ENCODE data around the gene DUS3L.
A peak's percentile ranks its signal among the peaks of the same experiment; 100 is the strongest.

The DUS3L gene

GRCh38 chr19:5831159-5831558, 40.2 kb upstream of the DUS3L start:
- no peak for TF ChIP-seq CTCF (IDR thresholded peaks at IDR 0.05)
- no peak for TF ChIP-seq ZFX (IDR thresholded peaks at IDR 0.05; ENCODE audit: borderline replicate concordance)
- no peak overlapping the region for H3K27ac ChIP-seq

- H3K27ac ChIP-seq, result no peak overlapping the region
- no peak for TF ChIP-seq ZFX (IDR thresholded peaks at IDR 0.05; ENCODE audit: borderline replicate concordance)
- TF ChIP-seq CTCF (IDR thresholded peaks at IDR 0.05), result no peak
Observed at GRCh38 chr19:5829567-5830310, 38.8 kb upstream of the DUS3L start.

GRCh38 chr19:5828661-5829566, 38.0 kb upstream of the DUS3L start:
- no peak for TF ChIP-seq CTCF (IDR thresholded peaks at IDR 0.05)
- no peak for TF ChIP-seq ZFX (IDR thresholded peaks at IDR 0.05; ENCODE audit: borderline replicate concordance)
- peak overlapping the region; percentile 88 for H3K27ac ChIP-seq

GRCh38 chr19:5827891-5828660, 37.1 kb upstream of the DUS3L start:
- H3K27ac ChIP-seq, result peak overlapping the region; percentile 88
- no peak for TF ChIP-seq CTCF (IDR thresholded peaks at IDR 0.05)
- TF ChIP-seq ZFX (IDR thresholded peaks at IDR 0.05; ENCODE audit: borderline replicate concordance), result no peak

GRCh38 chr19:5827342-5827890, 36.5 kb upstream of the DUS3L start:
- peak overlapping the region; percentile 88 for H3K27ac ChIP-seq

More at GRCh38 chr19:5827342-5827890, 36.5 kb upstream of the DUS3L start:
- TF ChIP-seq CTCF (IDR thresholded peaks at IDR 0.05) (no peak), ZFX (IDR thresholded peaks at IDR 0.05; ENCODE audit: borderline replicate concordance) (no peak)

All from 22Rv1 (cell line).